HepG2 (cell line): ENCODE measurements around the gene SYNC. TPM values are rescaled to one million over a fixed set of nuclear protein-coding genes. Genes with fewer than 3 reads are reported as not detected.

Source experiments
- CAMTA2 ChIP-seq: sonication (generic); formaldehyde crosslinking; IDR thresholded peaks from 2 replicates; pipeline ENCODE4 v1.4.0; 2020; ENCODE audit warnings: mild to moderate bottlenecking, missing genetic modification reagents, borderline replicate concordance
- CREM ChIP-seq, 2 experiments: sonication (generic) in 1 of 2; formaldehyde crosslinking in 1 of 2; IDR thresholded peaks; 2 replicates each; pipeline versions ENCODE4 v1.4.0 to v1.6.1; 2016 to 2020; ENCODE audit warnings: antibody characterized with exemption in 1 of 2, mild to moderate bottlenecking in 1 of 2, missing genetic modification reagents in 1 of 2
- DMTF1 ChIP-seq: sonication (generic); formaldehyde crosslinking; IDR thresholded peaks from 2 replicates; pipeline ENCODE4 v1.4.0; 2020; ENCODE audit warnings: mild to moderate bottlenecking, missing genetic modification reagents
- FOXP4 ChIP-seq: sonication (generic); formaldehyde crosslinking; IDR thresholded peaks from 2 replicates; pipeline ENCODE4 v1.4.0; 2020; ENCODE audit warnings: missing genetic modification reagents
- GABPA ChIP-seq, 2 experiments: IDR thresholded peaks; 2 replicates each; pipeline ENCODE4 v1.6.1; 2011 to 2016; ENCODE audit warnings: low read depth in 2 of 2, low read length in 1 of 2, missing biosample characterization in 1 of 2, missing genetic modification characterization in 1 of 2
- GFI1 ChIP-seq: sonication (generic); formaldehyde crosslinking; IDR thresholded peaks from 2 replicates; pipeline ENCODE4 v1.5.0; 2020; ENCODE audit warnings: missing genetic modification reagents, mild to moderate bottlenecking, borderline replicate concordance
- MEF2D ChIP-seq: sonication (generic); formaldehyde crosslinking; IDR thresholded peaks from 2 replicates; pipeline ENCODE4 v1.5.1; 2020; ENCODE audit warnings: mild to moderate bottlenecking, missing genetic modification reagents
- RARA ChIP-seq: IDR thresholded peaks from 2 replicates; pipeline ENCODE4 v1.6.1; 2016; ENCODE audit warnings: missing genetic modification reagents, missing compliant biosample characterization
- RFX1 ChIP-seq: fragments of 450-650 bp; IDR thresholded peaks from 2 replicates; pipeline ENCODE4 v1.6.1; 2017
- RORA ChIP-seq: sonication (generic); formaldehyde crosslinking; IDR thresholded peaks from 2 replicates; pipeline ENCODE4 v1.5.0; 2020; ENCODE audit warnings: mild to moderate bottlenecking, missing genetic modification reagents, moderate library complexity
- SP4 ChIP-seq: sonication (generic); formaldehyde crosslinking; IDR thresholded peaks from 2 replicates; pipeline ENCODE4 v1.8.1; 2023; ENCODE audit warnings: mild to moderate bottlenecking, missing genetic modification reagents
- TFAP4 ChIP-seq: sonication (generic); IDR thresholded peaks from 2 replicates; pipeline ENCODE4 v1.6.1; 2016; ENCODE audit warnings: low read depth, borderline replicate concordance
- THAP8 ChIP-seq: sonication (generic); formaldehyde crosslinking; IDR thresholded peaks from 2 replicates; pipeline ENCODE4 v1.5.1; 2020; ENCODE audit warnings: missing genetic modification reagents, mild to moderate bottlenecking, borderline replicate concordance
- ZFP36L2 ChIP-seq: sonication (generic); formaldehyde crosslinking; IDR thresholded peaks from 2 replicates; pipeline ENCODE4 v1.4.0; 2020; ENCODE audit warnings: missing genetic modification reagents
- ZFY ChIP-seq: sonication (generic); formaldehyde crosslinking; IDR thresholded peaks from 2 replicates; pipeline ENCODE4 v1.4.0; 2020; ENCODE audit warnings: missing genetic modification reagents
- ZFYVE20 ChIP-seq: sonication (generic); formaldehyde crosslinking; IDR thresholded peaks from 2 replicates; pipeline ENCODE4 v1.8.0; 2023; ENCODE audit warnings: low read depth, mild to moderate bottlenecking, moderate library complexity, missing genetic modification reagents, borderline replicate concordance
- ZNF264 ChIP-seq: sonication (generic); formaldehyde crosslinking; IDR thresholded peaks from 2 replicates; pipeline ENCODE4 v1.4.0; 2020; ENCODE audit warnings: missing genetic modification reagents
- ZNF557 ChIP-seq: sonication (generic); formaldehyde crosslinking; IDR thresholded peaks from 2 replicates; pipeline ENCODE4 v1.4.0; 2020; ENCODE audit warnings: missing genetic modification reagents
- ZNF580 ChIP-seq: IDR thresholded peaks from 2 replicates; pipeline ENCODE4 v1.6.1; 2016; ENCODE audit warnings: low read depth, borderline replicate concordance
- ZNF709 ChIP-seq: sonication (generic); formaldehyde crosslinking; IDR thresholded peaks from 2 replicates; pipeline ENCODE4 v1.5.0; 2020; ENCODE audit warnings: mild to moderate bottlenecking, missing genetic modification reagents
- ZNF770 ChIP-seq: sonication (generic); formaldehyde crosslinking; IDR thresholded peaks from 2 replicates; pipeline ENCODE4 v1.5.0; 2020; ENCODE audit warnings: mild to moderate bottlenecking, missing genetic modification reagents
- polyA plus RNA-seq, 8 experiments: library from polyadenylated mRNA; depleted of rRNA in 3 of 8; stranded (reverse) in 7 of 8; unstranded in 1 of 8; fragments of >200 nt; fragmentation: Illumina TruSeq in 4 of 8; extraction: Trizol in 4 of 8; gene quantifications; 2 replicates each; pipeline versions ENCODE4 v1.2.1 to v1.2.3, GENCODE V29; 2011 to 2016; ENCODE audit warnings: low read depth in 4 of 8, missing spikeins in 1 of 8, mixed read lengths in 1 of 8; ENCODE audit not compliant: insufficient read depth in 1 of 8
- total RNA-seq, 5 experiments: library from RNA; depleted of rRNA; stranded (reverse); fragments of >200 nt; fragmentation: Illumina TruSeq; extraction: Trizol; gene quantifications; 2 replicates each; pipeline ENCODE4 v1.2.3, GENCODE V29; 2016; ENCODE audit warnings: low read depth in 1 of 5

The SYNC gene
- total and polyA plus RNA-seq, 2 of the 13 experiments (the other 11 are each of a cell fraction or from before 2014, with no cell fraction given), result 2.4 to 5.4 TPM

- TF ChIP-seq FOXP4 (CRISPR knock-in tag), result peak; percentile 53; the same call in 1 of the 2 replicates
- peak; percentile 24; the same call in 1 of the 2 replicates for TF ChIP-seq GFI1 (CRISPR knock-in tag)
- TF ChIP-seq ZNF264 (CRISPR knock-in tag), result peak; percentile 27
- TF ChIP-seq RARA, result peak; percentile 47
- peak; percentile 97 for TF ChIP-seq ZFY (CRISPR knock-in tag)
- 0 out of 2 replicates have a peak, but pooled peaks have one; percentile 20 for TF ChIP-seq ZNF580
- TF ChIP-seq RORA, result no peak; the same call in 1 of the 2 replicates
- TF ChIP-seq CREM (IDR thresholded peaks at IDR 0.05), result peak; percentile 42
- peak; percentile 26; the same call in 1 of the 2 replicates for TF ChIP-seq CREM (CRISPR knock-in tag; IDR thresholded peaks at IDR 0.05)
- no peak for TF ChIP-seq RFX1
- TF ChIP-seq TFAP4, result no peak; the same call in 1 of the 2 replicates
- peak; percentile 88; the same call in 1 of the 2 replicates for TF ChIP-seq ZNF557 (CRISPR knock-in tag)
- no peak for TF ChIP-seq ZFYVE20 (CRISPR knock-in tag)
- no peak for TF ChIP-seq CAMTA2 (CRISPR knock-in tag)
- TF ChIP-seq SP4, result peak; percentile 63; the same call in 1 of the 2 replicates
- no peak for TF ChIP-seq THAP8 (CRISPR knock-in tag)
- peak; percentile 85 for TF ChIP-seq ZNF770 (CRISPR knock-in tag)
- TF ChIP-seq MEF2D, result peak; percentile 66
- peak; percentile 94 for TF ChIP-seq ZNF709 (CRISPR knock-in tag)
- TF ChIP-seq GABPA (IDR thresholded peaks at IDR 0.05; ENCODE audit: low read depth, low read length), result peak; percentile 50
- no peak; the same call in 1 of the 2 replicates for TF ChIP-seq GABPA (CRISPR knock-in tag; IDR thresholded peaks at IDR 0.05; ENCODE audit: low read depth)
- no peak for TF ChIP-seq ZFP36L2
- TF ChIP-seq DMTF1 (CRISPR knock-in tag), result no peak
These were observed 51.7 kb downstream of the SYNC start, which contains the start of gene RBBP4 (continued) for GRCh38 chr1:32650752-32651460.
